Measurements from ENCODE around the gene LDHAL6A. TPM values are rescaled to one million over a fixed set of nuclear protein-coding genes. Genes with fewer than 3 reads are reported as not detected.
A peak's percentile ranks its signal among the peaks of the same experiment; 100 is the strongest.
"Not testable (repeated sequence)": the region's sequence is repeated elsewhere in the genome, so short reads cannot be mapped to it uniquely, and the experiment has no call there.

The LDHAL6A gene
- polyA plus RNA-seq (ENCODE audit: insufficient read length in 10 of 10), result under 1 TPM; 0.10 to 0.40 (median 0.26) TPM
- long read RNA-seq, donor 1, result 0 reads
- long read RNA-seq, donor 2, result 0 reads
- long read RNA-seq, donor 3, result 0 reads
- long read RNA-seq, donor 4, result 0 reads
- long read RNA-seq, donor 5, partial matches to known transcripts, result 63 of 122 reads
- long read RNA-seq, donor 5, other reads (novel, unspliced or antisense), result 59 of 122 reads
- long read RNA-seq, donor 6, result 0 reads
- long read RNA-seq, donor 7, result 0 reads
- long read RNA-seq, donor 8, result 0 reads
- long read RNA-seq, donor 9, result 0 reads

- peak in 1 of 3 donors; percentile 3 for DNase-seq
Observed at GRCh38 chr11:18455686-18456372, at the start of gene LDHAL6A. LDHAL6A (plus strand) TSS chr11:18455856; CDS start chr11:18456681, 825 bp downstream.

- DNase-seq, result not testable (repeated sequence)
Observed at GRCh38 chr11:18407400-18407799, 48.3 kb upstream of the LDHAL6A start.

- DNase-seq, result no peak
Observed at GRCh38 chr11:18408558-18409291, 46.9 kb upstream of the LDHAL6A start.

DNA sequence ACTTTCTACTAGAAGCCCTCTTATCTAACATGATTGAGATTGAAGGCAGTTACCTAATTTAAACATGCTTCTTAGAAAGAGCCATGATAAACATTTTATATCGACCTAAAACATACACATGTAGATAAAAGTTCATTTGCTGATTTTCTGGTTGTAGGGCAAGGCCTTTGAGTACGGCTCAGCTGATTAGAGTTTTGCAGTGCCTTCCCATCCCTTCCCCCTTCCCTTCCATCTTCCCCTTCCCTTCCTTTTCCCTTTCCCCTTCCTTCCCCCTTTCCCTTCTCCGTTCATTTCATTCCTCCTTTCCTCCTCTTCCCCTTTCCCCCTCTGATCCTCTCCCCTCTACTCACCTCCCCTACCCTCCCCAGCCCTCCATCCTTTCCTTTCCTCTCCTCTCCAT, 39.2 kb upstream of the LDHAL6A start:
- no peak for DNase-seq

- no peak for DNase-seq
Observed at GRCh38 chr11:18419040-18419439, 36.6 kb upstream of the LDHAL6A start.

DNA sequence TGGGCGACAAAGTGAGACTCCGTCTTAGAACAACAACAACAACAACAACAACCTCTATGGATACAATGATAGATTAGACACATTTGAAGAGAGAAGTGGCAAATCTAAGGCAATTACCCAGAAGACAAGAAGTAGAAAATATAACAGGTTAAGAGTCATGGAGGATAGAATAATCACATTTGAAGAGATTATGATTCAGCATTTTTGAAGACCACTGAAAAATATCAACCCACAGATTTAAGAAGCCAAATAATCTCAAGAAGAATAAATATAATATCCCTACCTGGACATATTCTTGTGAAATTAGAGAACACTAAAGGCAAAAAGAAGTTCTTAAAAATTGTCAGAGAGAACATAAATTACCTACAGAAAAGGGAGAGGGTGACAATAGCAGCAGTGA, 35.6 kb upstream of the LDHAL6A start:
- DNase-seq, result no peak

DNA sequence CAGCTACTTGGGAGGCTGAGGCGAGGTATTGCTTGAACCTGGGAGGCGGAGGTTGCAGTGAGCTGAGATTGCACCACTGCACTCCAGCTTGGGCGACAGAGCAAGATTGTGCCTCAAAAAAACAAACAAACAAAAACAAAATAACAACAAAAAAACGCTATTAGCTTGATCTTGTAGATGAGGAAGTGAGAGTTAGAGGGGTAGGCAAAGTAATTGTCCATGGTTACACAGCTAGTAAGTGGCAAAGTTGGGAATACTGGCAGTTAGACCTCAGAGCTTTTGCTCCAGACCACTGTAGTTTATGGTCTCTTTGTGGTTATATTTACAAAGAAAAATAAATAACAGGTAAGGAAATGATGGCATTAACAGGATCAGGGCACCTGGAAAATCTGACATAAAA, 28.4 kb upstream of the LDHAL6A start:
- DNase-seq, result no peak

GRCh38 chr11:18429332-18429731, 26.3 kb upstream of the LDHAL6A start:
- DNase-seq, result no peak

GRCh38 chr11:18438691-18439090, 17.0 kb upstream of the LDHAL6A start:
- no peak for DNase-seq

DNA sequence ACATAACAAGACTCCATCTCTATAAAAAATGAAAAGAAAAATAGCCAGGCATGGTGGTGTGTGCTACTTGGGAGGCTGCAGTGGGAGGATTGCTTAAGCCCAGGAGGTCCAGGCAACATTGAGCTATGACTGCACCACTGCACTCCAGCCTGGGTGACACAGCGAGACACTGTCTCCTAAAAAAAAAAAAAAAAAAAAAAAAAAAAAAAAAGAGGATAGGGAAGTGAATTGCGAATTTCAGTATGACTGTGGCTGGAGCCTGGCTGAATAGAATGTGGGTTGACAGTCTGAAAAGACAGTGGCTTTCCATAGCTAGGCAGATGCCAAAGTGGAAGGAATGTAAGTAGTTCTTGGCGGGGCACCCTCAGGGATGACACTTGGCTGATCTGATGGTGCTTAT, 6.4 kb upstream of the LDHAL6A start:
- no peak for DNase-seq

GRCh38 chr11:18452927-18453326, 2.7 kb upstream of the LDHAL6A start:
- no peak for DNase-seq

- no peak for DNase-seq
Observed at GRCh38 chr11:18457450-18457849, 1.8 kb downstream of the LDHAL6A start.

DNA sequence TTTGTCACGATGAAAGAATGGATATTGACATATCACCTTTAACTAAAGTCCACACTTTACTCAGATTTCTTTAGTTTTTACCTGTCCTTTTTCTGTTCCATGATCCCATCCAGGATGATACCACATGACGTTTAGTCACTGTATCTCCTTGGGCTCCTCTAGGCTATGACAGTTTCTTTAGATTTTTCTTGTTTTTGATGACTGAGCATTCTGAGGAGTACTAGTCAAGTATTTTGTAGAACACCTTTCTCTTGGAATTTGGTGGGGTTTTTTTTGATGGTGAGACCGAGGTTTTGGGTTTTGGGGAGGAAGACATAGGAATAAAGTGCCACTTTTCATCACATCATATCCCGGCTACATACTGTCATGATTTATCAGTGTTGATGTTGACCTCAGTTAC, 4.0 kb downstream of the LDHAL6A start:
- no peak for DNase-seq

DNA sequence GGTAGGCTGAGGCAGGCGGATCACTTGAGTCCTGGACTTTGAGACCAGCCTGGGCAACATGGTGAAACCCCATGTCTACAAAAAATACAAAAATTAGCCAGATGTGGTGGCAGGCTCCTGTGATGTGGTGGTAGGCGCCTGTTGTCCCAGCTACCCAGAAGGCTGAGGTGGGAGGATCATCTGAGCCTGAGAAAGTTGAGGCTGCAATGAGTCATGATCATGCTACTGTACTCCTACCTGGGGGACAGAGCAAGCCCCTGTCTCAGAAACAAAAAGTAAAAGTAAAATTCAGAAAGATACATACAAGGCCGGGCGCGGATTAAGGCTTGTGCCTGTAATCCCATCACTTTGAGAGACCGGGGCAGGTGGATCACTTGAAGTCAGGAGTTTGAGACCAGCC, 6.3 kb downstream of the LDHAL6A start:
- DNase-seq, result no peak

DNA sequence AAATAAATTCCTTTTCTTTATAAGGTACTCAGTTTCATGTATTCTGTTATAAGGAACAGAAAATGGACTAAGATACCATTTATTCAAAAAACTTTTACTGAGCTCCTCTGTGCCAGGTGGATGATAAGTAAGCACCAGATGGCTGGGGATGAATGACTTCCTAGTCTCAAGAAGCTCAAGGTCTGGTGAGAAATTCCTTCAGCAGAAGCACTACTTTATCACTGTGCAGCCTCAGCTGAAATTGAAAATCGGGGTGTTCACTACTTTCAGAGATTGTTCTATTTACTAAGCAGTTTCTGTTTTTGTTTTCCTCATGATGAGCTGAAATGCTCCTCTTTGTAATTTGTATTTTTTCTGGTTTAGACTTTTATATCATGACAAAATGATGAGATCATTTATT, 7.8 kb downstream of the LDHAL6A start:
- no peak for DNase-seq

DNA sequence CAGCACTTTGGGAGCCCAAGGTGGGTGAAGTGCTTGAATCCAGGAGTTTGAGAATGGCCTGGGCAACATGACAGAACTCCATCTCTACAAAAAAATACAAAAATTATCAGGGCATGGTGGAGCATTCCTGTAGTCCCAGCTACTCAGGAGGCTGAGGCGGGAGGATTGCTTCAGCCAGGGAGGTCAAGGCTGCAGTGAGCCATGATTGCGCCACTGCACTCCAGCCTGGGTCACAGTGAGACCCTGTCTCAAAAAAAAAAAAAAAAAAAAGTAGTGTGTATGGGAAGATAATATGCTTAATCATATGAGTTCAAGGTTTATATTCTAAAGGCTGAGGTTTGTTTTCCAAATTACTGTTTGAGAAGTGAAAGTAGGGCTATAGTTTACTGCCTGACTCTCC, 10.7 kb downstream of the LDHAL6A start:
- no peak for DNase-seq

DNA sequence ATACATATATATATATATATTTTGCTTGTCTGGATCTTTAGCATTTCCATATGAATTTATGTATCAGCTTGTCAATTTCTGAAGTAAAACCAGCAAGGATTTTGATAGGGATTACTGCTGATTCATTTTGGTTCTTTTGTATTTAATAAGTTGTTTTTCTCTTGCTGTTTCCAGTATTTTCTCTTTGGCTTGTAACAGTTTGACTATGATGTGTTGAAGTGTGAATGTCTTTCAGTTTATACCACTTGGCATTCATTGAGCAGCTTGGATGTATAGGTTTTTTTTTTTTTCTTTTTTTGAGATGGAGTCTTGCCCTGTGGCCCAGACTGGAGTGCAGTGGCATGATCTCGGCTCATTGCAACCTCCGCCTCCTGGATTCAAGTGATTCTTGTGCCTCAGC, 12.4 kb downstream of the LDHAL6A start:
- DNase-seq, result no peak

DNA sequence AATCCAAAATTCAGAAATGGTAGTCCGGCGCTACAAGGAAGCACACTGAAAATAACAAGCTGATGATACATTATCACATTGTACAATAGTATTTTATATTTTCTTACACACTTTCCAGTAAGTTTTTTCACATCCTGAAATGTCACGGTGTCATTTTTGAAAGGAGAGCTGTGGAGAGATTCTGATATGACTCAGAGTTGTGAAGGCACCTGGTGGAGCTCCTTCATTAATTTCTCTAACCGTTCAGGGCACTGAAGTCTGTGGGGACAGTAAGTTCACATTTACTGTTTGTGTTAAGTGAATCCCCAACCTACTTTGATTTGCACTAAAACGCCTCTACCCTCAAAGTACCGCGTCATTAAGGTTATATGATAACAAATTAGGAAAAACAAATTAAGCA, 13.3 kb downstream of the LDHAL6A start:
- no peak for DNase-seq

GRCh38 chr11:18471995-18472394, 16.3 kb downstream of the LDHAL6A start:
- no peak for DNase-seq

DNA sequence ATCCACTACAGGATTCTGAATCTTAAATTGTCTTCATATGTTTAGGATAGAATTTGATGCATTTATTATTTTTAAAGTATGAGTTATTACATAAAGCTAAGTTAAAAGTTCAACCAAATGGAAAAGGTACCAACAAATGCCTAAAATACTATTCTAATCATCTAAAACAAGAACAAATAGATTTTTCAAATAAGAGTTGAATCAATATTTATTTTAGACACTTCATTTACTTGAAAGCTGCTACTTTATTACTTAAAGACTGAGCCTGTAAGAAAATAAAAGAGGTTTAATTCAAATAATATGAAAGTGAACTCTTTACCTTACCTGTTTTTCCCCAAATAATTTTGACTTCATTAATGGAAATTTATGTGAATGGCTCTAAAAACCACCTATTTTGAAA, 16.9 kb downstream of the LDHAL6A start:
- no peak for DNase-seq

DNA sequence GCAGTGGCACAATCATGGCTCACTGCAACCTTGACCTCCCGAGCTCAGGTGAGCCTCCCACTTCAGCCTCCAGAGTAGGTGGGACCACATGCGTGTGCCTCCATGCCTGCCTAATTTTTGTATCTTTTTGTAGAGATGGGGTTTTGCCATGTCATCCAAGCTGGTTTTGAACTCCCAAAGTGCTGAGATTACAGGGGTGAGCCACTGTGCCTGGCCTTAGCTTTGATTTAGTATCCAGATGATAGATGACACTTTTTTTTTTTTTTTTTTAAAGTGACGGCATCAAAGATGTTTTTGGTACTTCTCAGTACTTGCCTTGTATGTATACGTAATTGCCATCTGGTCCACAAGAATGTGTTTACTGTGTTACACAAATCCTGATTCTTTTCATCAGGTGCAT, 23.4 kb downstream of the LDHAL6A start:
- DNase-seq, result no peak

- no peak for DNase-seq
Observed at GRCh38 chr11:18485913-18486528, 30.4 kb downstream of the LDHAL6A start.

DNA sequence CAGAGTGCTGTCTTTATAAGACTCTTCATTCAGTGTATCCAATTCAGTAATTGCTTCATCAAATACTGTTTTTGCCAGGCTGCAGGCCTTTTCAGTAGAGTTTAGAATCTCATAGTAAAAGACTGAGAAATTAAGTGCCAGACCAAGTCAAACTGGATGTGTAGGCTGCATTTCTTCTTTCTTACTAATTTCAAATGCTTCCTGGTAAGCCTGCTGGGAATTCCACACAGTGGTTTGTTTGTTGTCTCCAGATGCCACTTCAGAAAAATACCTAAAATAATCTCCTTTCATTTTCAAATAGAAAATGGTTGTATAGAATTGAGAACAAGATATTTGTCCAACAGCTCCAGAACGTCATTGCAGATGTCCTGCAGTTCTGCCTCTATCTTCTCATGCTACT, 34.7 kb downstream of the LDHAL6A start:
- DNase-seq, result no peak
